ENCODE results near the gene MYDGF. TPM values are rescaled to one million over a fixed set of nuclear protein-coding genes. Genes with fewer than 3 reads are reported as not detected.
A peak's percentile ranks its signal among the peaks of the same experiment; 100 is the strongest.
"Not testable (repeated sequence)": the region's sequence is repeated elsewhere in the genome, so short reads cannot be mapped to it uniquely, and the experiment has no call there.

The MYDGF gene
- total and polyA plus RNA-seq, 2 donors = 41.9 to 53.5 TPM

GRCh38 chr19:4684312-4685095 lies 14.4 kb upstream of the MYDGF start:
- 96% methylated on average over 28 of the region's 28 CpGs for WGBS
- H3K9me3 ChIP-seq (ENCODE audit: control insufficient read depth in 2 of 2, insufficient read depth in 1 of 2, low read length in 1 of 2) = no peaks in the 10 kb centered on the region
- H3K4me1 ChIP-seq (ENCODE audit: control insufficient read depth in 2 of 2, insufficient read depth in 2 of 2, low read length in 2 of 2) = no peaks in the 10 kb centered on the region
- no peaks in the 10 kb centered on the region for H3K27me3 ChIP-seq (ENCODE audit: control insufficient read depth in 2 of 2, insufficient read depth in 1 of 2, low read length in 1 of 2)
- no peak overlapping the region for H3K27ac ChIP-seq (ENCODE audit: low read depth in 1 of 2, low read length in 1 of 2)
- no peak overlapping the region for H3K4me3 ChIP-seq (ENCODE audit: low read length in 2 of 2)
- no peak for DNase-seq (ENCODE audit: low read depth in 6 of 9, low spot score in 9 of 9)
- peaks cover 62 to 78% of the 10 kb centered on the region in 2 donors for H3K36me3 ChIP-seq (ENCODE audit: control insufficient read depth in 2 of 2, insufficient read depth in 2 of 2, low read length in 1 of 2)

- no peaks in the 10 kb centered on the region for H3K27me3 ChIP-seq (ENCODE audit: control insufficient read depth in 2 of 2, insufficient read depth in 1 of 2, low read length in 1 of 2)
- DNase-seq (ENCODE audit: low read depth in 6 of 9, low spot score in 9 of 9) = no peak
- no peaks in the 10 kb centered on the region for H3K4me1 ChIP-seq (ENCODE audit: control insufficient read depth in 2 of 2, insufficient read depth in 2 of 2, low read length in 2 of 2)
- H3K9me3 ChIP-seq (ENCODE audit: control insufficient read depth in 2 of 2, insufficient read depth in 1 of 2, low read length in 1 of 2) = no peaks in the 10 kb centered on the region
- H3K36me3 ChIP-seq (ENCODE audit: control insufficient read depth in 2 of 2, insufficient read depth in 2 of 2, low read length in 1 of 2) = peaks cover 58 to 74% of the 10 kb centered on the region in 2 donors
- 98% methylated on average over 45 of the region's 45 CpGs for WGBS
- no peak overlapping the region for H3K27ac ChIP-seq (ENCODE audit: low read depth in 1 of 2, low read length in 1 of 2)
- no peak overlapping the region for H3K4me3 ChIP-seq (ENCODE audit: low read length in 2 of 2)
These were observed 12.5 kb upstream of the MYDGF start for GRCh38 chr19:4682417-4683200.

GRCh38 chr19:4680021-4680420 lies 9.9 kb upstream of the MYDGF start:
- H3K4me1 ChIP-seq (ENCODE audit: control insufficient read depth in 2 of 2, insufficient read depth in 2 of 2, low read length in 2 of 2); H3K27ac ChIP-seq (ENCODE audit: low read depth in 1 of 2, low read length in 1 of 2); H3K27me3 ChIP-seq (ENCODE audit: control insufficient read depth in 2 of 2, insufficient read depth in 1 of 2, low read length in 1 of 2); DNase-seq (ENCODE audit: low read depth in 6 of 9, low spot score in 9 of 9); H3K4me3 ChIP-seq (ENCODE audit: low read length in 2 of 2); H3K9me3 ChIP-seq (ENCODE audit: control insufficient read depth in 2 of 2, insufficient read depth in 1 of 2, low read length in 1 of 2): not testable (repeated sequence)
- peaks cover 48 to 74% of the 10 kb centered on the region in 2 donors for H3K36me3 ChIP-seq (ENCODE audit: control insufficient read depth in 2 of 2, insufficient read depth in 2 of 2, low read length in 1 of 2)
- over 99% methylated on average over 7 of the region's 7 CpGs for whole genome bisulfite sequencing

GRCh38 chr19:4678881-4679790 lies 9.0 kb upstream of the MYDGF start:
- Histone ChIP-seq H3K9me3 (ENCODE audit: control insufficient read depth in 2 of 2, insufficient read depth in 1 of 2, low read length in 1 of 2) (no peaks in the 10 kb centered on the region), H3K27ac (ENCODE audit: low read depth in 1 of 2, low read length in 1 of 2) (peak overlapping the region in 1 of 2 donors; percentile 11), H3K4me3 (ENCODE audit: low read length in 2 of 2) (no peak overlapping the region), H3K27me3 (ENCODE audit: control insufficient read depth in 2 of 2, insufficient read depth in 1 of 2, low read length in 1 of 2) (no peaks in the 10 kb centered on the region), H3K4me1 (ENCODE audit: control insufficient read depth in 2 of 2, insufficient read depth in 2 of 2, low read length in 2 of 2) (no peaks in the 10 kb centered on the region), H3K36me3 (ENCODE audit: control insufficient read depth in 2 of 2, insufficient read depth in 2 of 2, low read length in 1 of 2) (peaks cover 39 to 74% of the 10 kb centered on the region in 2 donors)
- WGBS = 94% methylated on average over 34 of the region's 34 CpGs
- no peak for DNase-seq (ENCODE audit: low read depth in 6 of 9, low spot score in 9 of 9)

GRCh38 chr19:4676955-4677731 lies 7.0 kb upstream of the MYDGF start:
- Histone ChIP-seq H3K4me1 (ENCODE audit: control insufficient read depth in 2 of 2, insufficient read depth in 2 of 2, low read length in 2 of 2) (no peaks in the 10 kb centered on the region), H3K36me3 (ENCODE audit: control insufficient read depth in 2 of 2, insufficient read depth in 2 of 2, low read length in 1 of 2) (peaks cover 25 to 55% of the 10 kb centered on the region in 2 donors), H3K9me3 (ENCODE audit: control insufficient read depth in 2 of 2, insufficient read depth in 1 of 2, low read length in 1 of 2) (no peaks in the 10 kb centered on the region), H3K4me3 (ENCODE audit: low read length in 2 of 2) (no peak overlapping the region), H3K27ac (ENCODE audit: low read depth in 1 of 2, low read length in 1 of 2) (no peak overlapping the region), H3K27me3 (ENCODE audit: control insufficient read depth in 2 of 2, insufficient read depth in 1 of 2, low read length in 1 of 2) (no peaks in the 10 kb centered on the region)
- WGBS = 95% methylated on average over 17 of the region's 17 CpGs
- peak in 1 of 9 donors; percentile 13 for DNase-seq (ENCODE audit: low read depth in 6 of 9, low spot score in 9 of 9)

- no peaks in the 10 kb centered on the region for H3K27me3 ChIP-seq (ENCODE audit: control insufficient read depth in 2 of 2, insufficient read depth in 1 of 2, low read length in 1 of 2)
- peaks cover 0 to 3% of the 10 kb centered on the region in 2 donors for H3K9me3 ChIP-seq (ENCODE audit: control insufficient read depth in 2 of 2, insufficient read depth in 1 of 2, low read length in 1 of 2)
- 95% methylated on average over 16 of the region's 16 CpGs for WGBS
- no peak overlapping the region for H3K27ac ChIP-seq (ENCODE audit: low read depth in 1 of 2, low read length in 1 of 2)
- no peak for DNase-seq (ENCODE audit: low read depth in 6 of 9, low spot score in 9 of 9)
- peaks cover 24 to 53% of the 10 kb centered on the region in 2 donors for H3K36me3 ChIP-seq (ENCODE audit: control insufficient read depth in 2 of 2, insufficient read depth in 2 of 2, low read length in 1 of 2)
- no peaks in the 10 kb centered on the region for H3K4me1 ChIP-seq (ENCODE audit: control insufficient read depth in 2 of 2, insufficient read depth in 2 of 2, low read length in 2 of 2)
- H3K4me3 ChIP-seq (ENCODE audit: low read length in 2 of 2) = no peak overlapping the region
These were observed 5.2 kb upstream of the MYDGF start for GRCh38 chr19:4675346-4675745.

DNA sequence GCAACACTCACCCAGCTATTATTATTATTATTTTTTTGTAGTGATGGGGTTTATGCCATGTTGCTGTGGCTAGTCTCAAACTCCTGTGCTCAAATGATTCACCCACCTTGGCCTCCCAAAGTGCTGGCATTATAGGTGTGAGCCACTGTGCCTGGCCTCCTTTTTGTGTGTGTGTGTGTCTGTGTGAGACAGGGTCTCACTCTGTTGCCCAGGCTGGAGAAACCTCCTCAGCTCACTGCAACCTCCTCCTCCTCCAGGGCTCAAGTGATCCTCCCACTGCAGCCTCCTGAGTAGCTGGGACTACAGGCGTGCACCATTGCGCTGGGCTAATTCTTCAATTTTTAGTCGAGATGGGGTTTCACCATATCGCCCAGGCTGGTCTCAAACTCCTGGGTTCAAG lies 3.6 kb upstream of the MYDGF start:
- no peak overlapping the region for H3K27ac ChIP-seq (ENCODE audit: low read depth in 1 of 2, low read length in 1 of 2)
- peaks cover 0 to 6% of the 10 kb centered on the region in 2 donors for H3K4me1 ChIP-seq (ENCODE audit: control insufficient read depth in 2 of 2, insufficient read depth in 2 of 2, low read length in 2 of 2)
- H3K9me3 ChIP-seq (ENCODE audit: control insufficient read depth in 2 of 2, insufficient read depth in 1 of 2, low read length in 1 of 2) = peaks cover 0 to 4% of the 10 kb centered on the region in 2 donors
- 94% methylated on average over 4 of the region's 4 CpGs for WGBS
- H3K4me3 ChIP-seq (ENCODE audit: low read length in 2 of 2) = no peak overlapping the region
- H3K36me3 ChIP-seq (ENCODE audit: control insufficient read depth in 2 of 2, insufficient read depth in 2 of 2, low read length in 1 of 2) = peaks cover 19 to 39% of the 10 kb centered on the region in 2 donors
- DNase-seq (ENCODE audit: low read depth in 6 of 9, low spot score in 9 of 9) = no peak
- H3K27me3 ChIP-seq (ENCODE audit: control insufficient read depth in 2 of 2, insufficient read depth in 1 of 2, low read length in 1 of 2) = no peaks in the 10 kb centered on the region

DNA sequence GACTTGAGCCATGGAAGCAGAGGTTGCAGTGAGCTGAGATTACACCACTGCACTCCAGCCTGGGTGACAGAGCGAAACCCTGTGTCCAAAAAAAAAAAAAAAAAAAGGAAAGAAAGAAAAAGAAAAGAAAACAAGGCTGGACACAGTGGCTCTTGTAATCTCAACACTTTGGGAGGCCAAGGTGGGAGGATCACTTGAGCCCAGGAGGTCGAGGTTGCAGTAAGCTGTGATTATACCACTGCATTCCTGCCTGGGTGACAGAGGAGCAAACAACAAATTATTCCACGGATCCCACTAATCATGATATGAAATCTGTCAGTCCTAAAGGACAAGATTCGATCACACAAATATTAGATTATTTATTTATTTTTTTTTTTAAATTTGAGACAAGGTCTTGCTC lies 3.1 kb upstream of the MYDGF start:
- H3K9me3 ChIP-seq (ENCODE audit: control insufficient read depth in 2 of 2, insufficient read depth in 1 of 2, low read length in 1 of 2) = peaks cover 0 to 4% of the 10 kb centered on the region in 2 donors
- peaks cover 18 to 35% of the 10 kb centered on the region in 2 donors for H3K36me3 ChIP-seq (ENCODE audit: control insufficient read depth in 2 of 2, insufficient read depth in 2 of 2, low read length in 1 of 2)
- no peak overlapping the region for H3K27ac ChIP-seq (ENCODE audit: low read depth in 1 of 2, low read length in 1 of 2)
- DNase-seq (ENCODE audit: low read depth in 6 of 9, low spot score in 9 of 9) = no peak
- H3K4me1 ChIP-seq (ENCODE audit: control insufficient read depth in 2 of 2, insufficient read depth in 2 of 2, low read length in 2 of 2) = peaks cover 0 to 6% of the 10 kb centered on the region in 2 donors
- WGBS = 73% methylated on average over 4 of the region's 4 CpGs
- no peak overlapping the region for H3K4me3 ChIP-seq (ENCODE audit: low read length in 2 of 2)
- no peaks in the 10 kb centered on the region for H3K27me3 ChIP-seq (ENCODE audit: control insufficient read depth in 2 of 2, insufficient read depth in 1 of 2, low read length in 1 of 2)

All from thymus (tissue), 11 donors.